Uterus (tissue), 4 donors: ENCODE results near the gene ADNP. TPM values are rescaled to one million over a fixed set of nuclear protein-coding genes. Genes with fewer than 3 reads are reported as not detected.

Source experiments
- DNase-seq, 2 donors: peaks; one replicate each; pipeline ENCODE4 v3.0.0-alpha.2; 2019 to 2020
- H3K27ac ChIP-seq, 2 donors: fragments of 200-600 bp; sonication (generic); 1 replicate in 1 of 2; 2 replicates in 1 of 2; pipeline ENCODE4 v1.5.1; 2016 to 2018
- H3K27me3 ChIP-seq, 2 donors: fragments of 200-600 bp; sonication (generic); one replicate each; pipeline ENCODE4 v1.5.1; 2018 to 2019; ENCODE audit warnings: control low read depth in 1 of 2
- H3K36me3 ChIP-seq, 2 donors: fragments of 200-600 bp; sonication (generic); one replicate each; pipeline ENCODE4 v1.5.1; 2019; ENCODE audit warnings: control low read depth in 1 of 2
- H3K4me1 ChIP-seq, 2 donors: fragments of 200-600 bp; sonication (generic); one replicate each; pipeline ENCODE4 v1.5.1; 2018 to 2019; ENCODE audit warnings: control low read depth in 1 of 2
- H3K4me3 ChIP-seq, 2 donors: fragments of 200-600 bp; sonication (generic); 1 replicate in 1 of 2; 2 replicates in 1 of 2; pipeline ENCODE4 v1.5.1; 2018 to 2019; ENCODE audit warnings: mild to moderate bottlenecking in 1 of 2
- H3K9me3 ChIP-seq, 2 donors: fragments of 200-600 bp; sonication (generic); one replicate each; pipeline ENCODE4 v1.5.1; 2019; ENCODE audit warnings: control low read depth in 1 of 2
- POLR2A ChIP-seq, 2 donors: fragments of 450-650 bp; IDR thresholded peaks; one replicate each; pipeline ENCODE4 v1.6.1; 2016; ENCODE audit warnings: antibody characterized with exemption in 2 of 2, mild to moderate bottlenecking in 1 of 2, moderate library complexity in 1 of 2
- intact Hi-C: fragments of 100-400 bp; cut with DNase I; formaldehyde crosslinking; loops from one replicate; pipeline ENCODE4 v1.15.1; 2023; ENCODE audit warnings: low total_unique reads
- total RNA-seq, 4 donors: library from RNA; depleted of rRNA in 3 of 4; stranded (reverse); fragments of >200 nt in 3 of 4; gene quantifications; one replicate each; pipeline versions ENCODE4 v1.1.0 to v1.2.4, GENCODE V29; 2014 to 2023
- TF ChIP-seq, protein P1 (sequence below), 4 experiments: fragments of 200-600 bp in 2 of 4; fragments of 450-650 bp in 2 of 4; sonication (generic) in 2 of 4; IDR thresholded peaks; one replicate each; pipeline ENCODE4 v1.5.1; 2016 to 2019; ENCODE audit warnings: antibody characterized with exemption in 4 of 4, mild to moderate bottlenecking in 2 of 4, moderate library complexity in 1 of 4
- donor health status: DM: yes; HTN: yes; CAD: no.

Gene ADNP
- total RNA-seq, 4 donors from 2014 or later, result 30.6 to 90.1 (median 63.1) TPM

DNA sequence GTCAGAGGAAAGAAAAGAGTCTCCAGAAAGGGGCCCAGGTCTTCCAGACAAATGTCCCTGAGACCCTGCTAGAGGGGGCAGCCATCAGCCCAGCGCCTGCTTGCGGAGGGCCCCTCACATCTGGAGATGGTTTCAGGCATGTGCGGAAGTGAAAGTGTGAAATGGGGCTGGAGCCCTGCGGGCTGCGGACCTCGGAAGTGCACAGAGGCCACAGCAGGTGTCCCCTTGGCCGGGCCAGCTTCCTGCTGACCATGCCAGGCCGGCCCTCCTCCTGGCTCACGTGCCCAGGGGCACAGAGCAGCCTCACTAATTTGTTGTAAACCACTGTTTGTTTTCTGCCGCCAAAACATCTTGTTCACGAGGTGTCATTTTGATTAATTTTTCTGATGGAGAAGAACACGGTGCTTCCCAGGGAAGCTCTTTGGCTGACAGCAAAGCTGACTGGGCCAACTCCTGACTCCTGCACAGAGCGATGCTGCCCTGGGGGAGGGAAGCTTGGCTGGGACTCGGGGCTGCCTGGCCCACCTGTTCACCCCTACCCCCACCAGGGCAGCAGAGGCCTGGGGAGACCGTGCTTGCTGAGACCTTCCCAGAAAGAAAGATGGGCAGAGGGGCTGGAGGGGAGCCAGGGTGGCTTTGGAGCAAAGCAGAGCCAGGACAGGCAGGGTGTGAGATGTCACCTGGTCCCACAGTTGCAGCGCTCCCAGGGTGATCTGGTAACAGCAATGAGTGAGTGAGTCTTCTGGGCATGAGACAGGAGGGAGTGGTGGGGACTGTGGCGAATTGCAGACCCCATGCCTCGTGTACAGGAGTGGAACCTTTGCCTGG, 82.2 kb downstream of the ADNP start:
- Histone ChIP-seq H3K4me3 (peak overlapping the region in 1 of 2 donors; percentile 4), H3K27me3 (no peaks in the 10 kb centered on the region), H3K4me1 (no peaks in the 10 kb centered on the region), H3K9me3 (no peaks in the 10 kb centered on the region), H3K36me3 (no peaks in the 10 kb centered on the region), H3K27ac (peak overlapping the region in 1 of 2 donors; percentile 49)
- TF ChIP-seq, protein P1, sequence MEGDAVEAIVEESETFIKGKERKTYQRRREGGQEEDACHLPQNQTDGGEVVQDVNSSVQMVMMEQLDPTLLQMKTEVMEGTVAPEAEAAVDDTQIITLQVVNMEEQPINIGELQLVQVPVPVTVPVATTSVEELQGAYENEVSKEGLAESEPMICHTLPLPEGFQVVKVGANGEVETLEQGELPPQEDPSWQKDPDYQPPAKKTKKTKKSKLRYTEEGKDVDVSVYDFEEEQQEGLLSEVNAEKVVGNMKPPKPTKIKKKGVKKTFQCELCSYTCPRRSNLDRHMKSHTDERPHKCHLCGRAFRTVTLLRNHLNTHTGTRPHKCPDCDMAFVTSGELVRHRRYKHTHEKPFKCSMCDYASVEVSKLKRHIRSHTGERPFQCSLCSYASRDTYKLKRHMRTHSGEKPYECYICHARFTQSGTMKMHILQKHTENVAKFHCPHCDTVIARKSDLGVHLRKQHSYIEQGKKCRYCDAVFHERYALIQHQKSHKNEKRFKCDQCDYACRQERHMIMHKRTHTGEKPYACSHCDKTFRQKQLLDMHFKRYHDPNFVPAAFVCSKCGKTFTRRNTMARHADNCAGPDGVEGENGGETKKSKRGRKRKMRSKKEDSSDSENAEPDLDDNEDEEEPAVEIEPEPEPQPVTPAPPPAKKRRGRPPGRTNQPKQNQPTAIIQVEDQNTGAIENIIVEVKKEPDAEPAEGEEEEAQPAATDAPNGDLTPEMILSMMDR (IDR thresholded peaks at IDR 0.05), result no peak
- TF ChIP-seq POLR2A (IDR thresholded peaks at IDR 0.05), result no peak
- intact Hi-C loops, result no loop called here
- DNase-seq, result peak; percentile 19 to 30

DNA sequence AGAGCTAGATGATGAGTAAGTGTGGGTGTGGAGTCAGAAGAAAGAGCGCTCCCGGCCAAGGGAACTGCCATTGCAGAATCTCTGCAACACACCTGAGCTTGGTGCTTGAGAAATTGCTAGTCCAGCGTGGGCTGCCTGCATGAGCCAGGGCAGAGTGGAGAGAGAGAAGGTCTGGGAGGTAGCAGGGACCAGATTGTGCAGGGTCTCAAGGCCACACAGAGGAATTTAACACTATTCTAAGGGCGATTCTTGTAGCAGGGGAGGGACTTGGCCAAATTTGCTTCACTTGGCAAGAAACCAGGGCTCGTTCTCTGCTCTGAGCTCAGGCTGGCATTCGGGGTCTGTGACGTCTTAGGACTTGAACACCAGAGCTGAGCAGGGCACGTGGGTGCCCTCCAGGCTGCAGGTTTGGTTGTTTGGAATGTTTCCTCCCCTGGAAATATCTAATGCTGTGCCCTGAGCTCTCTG, 82.9 kb downstream of the ADNP start:
- Histone ChIP-seq H3K27ac (peak overlapping the region in 1 of 2 donors; percentile 49), H3K9me3 (no peaks in the 10 kb centered on the region), H3K4me3 (no peak overlapping the region), H3K36me3 (no peaks in the 10 kb centered on the region), H3K4me1 (no peaks in the 10 kb centered on the region), H3K27me3 (no peaks in the 10 kb centered on the region)
- no peak for TF ChIP-seq POLR2A (IDR thresholded peaks at IDR 0.05)
- TF ChIP-seq, protein P1 (IDR thresholded peaks at IDR 0.05), result no peak
- intact Hi-C loops, result no loop called here
- peak; percentile 32 to 33 for DNase-seq

DNA sequence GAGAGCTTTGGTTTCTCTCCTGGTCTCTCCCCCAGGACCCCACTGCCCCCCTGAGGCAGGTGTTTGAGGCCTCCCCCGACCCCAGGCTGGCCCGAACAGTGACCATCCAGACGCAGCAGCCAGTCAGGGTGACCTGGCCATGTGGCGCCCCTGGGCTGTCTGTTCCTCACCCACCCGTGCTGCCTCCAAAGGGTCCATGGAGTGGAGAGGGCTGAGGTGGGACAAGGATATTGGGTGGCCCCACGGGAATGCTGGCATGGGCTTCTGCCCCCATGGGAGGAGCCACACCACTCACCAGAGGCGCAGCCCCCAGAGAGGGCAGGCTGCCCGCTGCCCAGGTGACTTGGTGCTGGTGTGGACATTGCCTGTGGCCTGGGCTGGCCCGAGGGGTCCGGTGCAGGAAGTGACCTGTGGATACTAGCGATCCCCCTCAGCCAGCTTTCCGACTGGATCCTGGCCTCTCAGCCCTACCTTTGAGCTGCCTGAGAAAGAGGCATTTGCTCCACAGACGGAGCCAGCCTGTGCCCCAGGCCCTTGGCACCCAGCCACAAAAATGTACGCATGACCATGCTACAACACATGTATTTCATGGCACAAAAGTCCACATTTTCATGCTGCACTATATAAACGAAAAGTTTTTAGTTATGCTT, 85.5 kb downstream of the ADNP start:
- DNase-seq, result no peak
- no peak overlapping the region for H3K27ac ChIP-seq
- TF ChIP-seq, protein P1 (IDR thresholded peaks at IDR 0.05), result no peak
- no peak for TF ChIP-seq POLR2A (IDR thresholded peaks at IDR 0.05)

DNA sequence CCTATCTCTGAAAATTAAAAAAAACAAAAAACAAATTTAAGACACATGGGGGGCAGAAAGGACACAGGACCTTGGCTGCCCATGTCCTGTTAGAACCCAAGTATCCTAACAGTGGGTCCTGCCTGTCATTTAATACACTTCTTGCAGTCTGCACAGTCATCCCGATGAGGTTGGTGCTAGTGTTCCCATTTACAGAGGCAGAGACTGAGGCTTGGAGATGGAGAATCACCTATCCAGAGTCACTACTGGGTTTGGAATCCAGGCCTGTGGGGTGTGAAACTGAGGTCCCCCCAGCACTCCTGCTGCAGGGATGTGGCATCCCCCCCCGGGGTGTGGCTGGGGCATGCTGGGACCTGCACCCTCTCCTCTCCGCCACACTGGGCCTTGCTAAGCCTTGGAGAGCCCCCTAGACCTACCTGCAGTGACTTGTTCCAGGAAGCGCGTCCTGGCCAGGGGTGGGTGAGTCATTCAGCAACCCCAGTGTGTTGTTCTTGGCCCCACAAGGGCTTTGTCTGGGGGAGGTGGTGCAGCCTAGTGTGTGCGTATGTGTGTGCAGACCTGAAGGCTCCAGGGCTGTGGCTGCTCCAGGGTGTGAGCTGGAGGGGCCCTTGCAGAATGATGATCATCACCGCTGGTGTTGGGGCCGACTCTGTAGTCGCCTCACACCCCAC, 86.7 kb downstream of the ADNP start:
- Histone ChIP-seq H3K4me1 (no peaks in the 10 kb centered on the region), H3K4me3 (no peak overlapping the region), H3K27me3 (no peaks in the 10 kb centered on the region), H3K9me3 (no peaks in the 10 kb centered on the region), H3K36me3 (no peaks in the 10 kb centered on the region), H3K27ac (no peak overlapping the region)
- intact Hi-C loops, result no loop called here
- no peak for TF ChIP-seq POLR2A (IDR thresholded peaks at IDR 0.05)
- TF ChIP-seq, protein P1 (IDR thresholded peaks at IDR 0.05), result no peak
- DNase-seq, result no peak

More for the DNA sequence above, 85.5 kb downstream of the ADNP start:
- no peak overlapping the region for H3K4me3 ChIP-seq
- no peaks in the 10 kb centered on the region for H3K27me3 ChIP-seq
- H3K4me1 ChIP-seq, result no peaks in the 10 kb centered on the region
- intact Hi-C loops, result no loop called here
- no peaks in the 10 kb centered on the region for H3K9me3 ChIP-seq
- no peaks in the 10 kb centered on the region for H3K36me3 ChIP-seq
